HG03103 (cell line): ENCODE results near the gene SLF2.

Experiments used
- ATAC-seq: cut with Tn5 transposase; IDR thresholded peaks from one replicate; pipeline ENCODE4 v1.9.1; 2021; ENCODE audit warnings: low read depth; ENCODE audit not compliant: unreplicated experiment

SLF2 gene

DNA sequence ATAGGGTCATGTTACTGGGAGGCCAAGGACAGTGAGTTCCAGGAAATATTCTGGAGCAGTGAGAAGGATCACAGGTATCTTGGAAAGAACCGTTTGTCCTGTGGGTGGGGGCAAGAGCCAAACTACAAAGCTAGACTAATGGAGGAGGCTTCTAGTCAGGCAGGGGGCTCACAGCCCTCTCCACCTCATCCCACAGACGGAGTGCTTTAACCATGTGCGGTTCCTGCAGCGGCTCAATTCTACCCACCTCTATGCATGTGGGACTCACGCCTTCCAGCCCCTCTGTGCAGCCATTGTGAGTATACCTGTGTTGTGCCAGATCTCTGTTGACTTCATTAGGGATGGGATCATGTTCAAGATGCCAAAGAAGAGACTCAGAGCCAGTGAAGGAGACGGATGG lies 64.7 kb downstream of the SLF2 start:
- ATAC-seq = no peak

DNA sequence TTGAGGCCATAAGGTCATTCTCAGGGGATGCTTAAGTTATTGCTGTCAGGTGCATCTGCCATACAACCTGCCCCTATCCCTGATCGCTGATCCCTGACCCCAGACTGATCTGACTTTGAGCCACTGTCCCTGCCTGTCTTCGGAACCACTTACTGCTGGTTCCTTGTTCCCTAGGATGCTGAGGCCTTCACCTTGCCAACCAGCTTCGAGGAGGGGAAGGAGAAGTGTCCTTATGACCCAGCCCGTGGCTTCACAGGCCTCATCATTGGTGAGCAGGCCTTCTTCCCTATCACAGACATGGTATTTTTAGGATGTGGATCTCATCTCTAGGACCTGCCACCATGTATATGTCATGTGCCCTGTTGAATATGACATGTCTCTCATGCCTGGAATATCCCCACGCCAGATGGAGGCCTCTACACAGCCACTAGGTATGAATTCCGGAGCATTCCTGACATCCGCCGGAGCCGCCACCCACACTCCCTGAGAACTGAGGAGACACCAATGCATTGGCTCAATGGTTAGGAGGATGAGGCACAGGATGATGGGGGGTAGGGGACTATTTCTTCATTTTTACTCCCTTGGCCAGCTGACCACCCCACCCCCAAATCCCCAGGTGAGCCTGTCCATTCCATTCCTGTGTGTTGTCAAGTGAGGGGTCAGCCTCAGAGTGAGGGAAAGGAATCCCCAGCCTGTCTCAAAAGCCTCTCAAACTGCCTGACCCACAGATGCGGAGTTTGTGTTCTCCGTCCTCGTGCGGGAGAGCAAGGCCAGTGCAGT lies 65.5 kb downstream of the SLF2 start:
- no peak for ATAC-seq

DNA sequence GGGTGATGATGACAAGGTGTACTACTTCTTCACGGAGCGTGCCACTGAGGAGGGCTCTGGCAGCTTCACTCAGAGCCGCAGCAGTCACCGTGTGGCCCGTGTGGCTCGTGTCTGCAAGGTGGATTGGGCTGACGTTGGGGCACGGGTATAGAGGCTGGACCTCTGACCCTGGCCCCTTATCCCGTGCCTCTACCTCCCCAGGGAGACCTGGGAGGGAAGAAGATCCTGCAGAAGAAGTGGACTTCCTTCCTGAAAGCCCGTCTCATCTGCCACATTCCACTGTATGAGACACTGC lies 66.1 kb downstream of the SLF2 start:
- ATAC-seq = no peak

DNA sequence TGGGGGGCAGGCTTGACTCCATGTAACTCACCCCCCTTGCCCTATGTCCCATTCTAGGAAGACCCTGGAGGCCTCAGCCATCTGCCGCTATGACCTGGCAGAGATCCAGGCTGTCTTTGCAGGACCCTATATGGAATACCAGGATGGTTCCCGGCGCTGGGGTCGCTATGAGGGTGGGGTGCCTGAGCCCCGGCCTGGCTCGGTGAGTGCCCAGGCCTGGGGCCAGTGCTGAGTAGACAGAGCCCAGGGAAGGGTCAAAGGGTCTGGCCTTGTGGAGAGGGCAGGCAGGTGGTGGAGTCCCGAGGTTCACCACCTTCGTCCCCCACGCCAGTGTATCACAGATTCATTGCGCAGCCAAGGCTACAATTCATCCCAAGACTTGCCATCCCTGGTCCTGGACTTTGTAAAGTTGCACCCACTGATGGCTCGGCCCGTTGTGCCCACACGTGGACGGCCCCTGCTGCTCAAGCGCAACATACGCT lies 67.1 kb downstream of the SLF2 start:
- no peak for ATAC-seq

DNA sequence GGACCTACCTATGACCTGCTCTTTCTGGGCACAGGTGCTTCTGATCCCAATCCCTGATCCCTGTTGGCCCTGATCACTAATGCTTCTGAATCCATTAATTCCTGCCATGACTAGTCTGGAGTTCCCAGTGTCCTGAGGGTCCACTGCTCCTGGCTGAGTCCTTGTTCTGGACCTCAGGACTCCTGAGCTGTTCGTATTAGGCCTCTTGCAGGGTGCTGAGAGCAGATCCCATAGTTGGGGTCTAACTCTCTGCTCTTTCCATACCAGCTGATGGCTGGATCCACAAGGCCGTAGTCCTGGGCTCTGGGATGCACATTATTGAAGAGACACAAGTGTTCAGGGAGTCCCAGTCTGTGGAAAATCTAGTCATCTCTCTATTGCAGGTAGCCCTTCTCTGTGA lies 67.5 kb downstream of the SLF2 start:
- ATAC-seq = no peak

DNA sequence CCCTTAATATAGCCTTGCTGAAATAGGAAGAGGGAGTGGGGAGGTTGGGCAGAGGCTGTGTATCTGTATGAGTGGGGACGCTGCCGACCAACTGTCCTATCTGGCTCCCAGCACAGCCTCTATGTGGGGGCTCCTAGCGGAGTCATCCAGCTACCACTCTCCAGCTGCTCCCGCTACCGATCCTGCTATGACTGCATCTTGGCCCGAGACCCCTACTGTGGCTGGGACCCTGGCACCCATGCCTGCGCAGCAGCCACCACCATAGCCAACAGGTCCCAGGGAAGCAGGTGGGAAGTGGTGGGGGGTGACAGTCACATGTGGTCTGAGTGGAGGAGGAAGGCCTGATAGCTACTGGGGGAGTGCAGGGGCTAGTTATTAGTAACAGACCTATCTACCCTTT lies 67.9 kb downstream of the SLF2 start:
- no peak for ATAC-seq

DNA sequence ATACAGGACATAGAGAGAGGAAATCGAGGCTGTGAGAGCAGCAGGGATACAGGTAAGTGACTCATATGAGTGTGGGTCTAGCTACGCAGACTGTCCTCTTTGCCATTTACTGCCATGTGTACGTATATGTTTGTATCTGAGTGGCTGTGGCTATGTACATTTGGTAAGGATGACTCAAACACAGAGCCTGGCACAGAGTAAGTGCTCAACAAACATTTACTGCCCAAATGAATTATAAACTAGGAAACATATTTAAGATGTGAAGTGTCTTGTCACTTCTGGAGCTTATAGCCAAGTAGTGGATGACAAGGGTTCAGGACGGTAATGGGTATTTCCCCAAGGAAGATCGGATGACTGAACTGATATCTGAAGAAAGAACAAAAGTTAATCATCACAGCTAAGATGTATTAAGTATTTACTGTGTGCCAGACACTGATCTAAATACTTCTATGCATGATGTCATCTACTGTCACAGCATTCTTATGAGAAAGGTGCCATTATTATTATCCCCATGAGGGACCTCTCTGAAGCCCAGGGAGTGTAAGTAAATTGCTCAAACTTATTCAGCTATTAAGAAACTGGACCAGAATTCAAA lies 68.5 kb downstream of the SLF2 start:
- no peak for ATAC-seq

DNA sequence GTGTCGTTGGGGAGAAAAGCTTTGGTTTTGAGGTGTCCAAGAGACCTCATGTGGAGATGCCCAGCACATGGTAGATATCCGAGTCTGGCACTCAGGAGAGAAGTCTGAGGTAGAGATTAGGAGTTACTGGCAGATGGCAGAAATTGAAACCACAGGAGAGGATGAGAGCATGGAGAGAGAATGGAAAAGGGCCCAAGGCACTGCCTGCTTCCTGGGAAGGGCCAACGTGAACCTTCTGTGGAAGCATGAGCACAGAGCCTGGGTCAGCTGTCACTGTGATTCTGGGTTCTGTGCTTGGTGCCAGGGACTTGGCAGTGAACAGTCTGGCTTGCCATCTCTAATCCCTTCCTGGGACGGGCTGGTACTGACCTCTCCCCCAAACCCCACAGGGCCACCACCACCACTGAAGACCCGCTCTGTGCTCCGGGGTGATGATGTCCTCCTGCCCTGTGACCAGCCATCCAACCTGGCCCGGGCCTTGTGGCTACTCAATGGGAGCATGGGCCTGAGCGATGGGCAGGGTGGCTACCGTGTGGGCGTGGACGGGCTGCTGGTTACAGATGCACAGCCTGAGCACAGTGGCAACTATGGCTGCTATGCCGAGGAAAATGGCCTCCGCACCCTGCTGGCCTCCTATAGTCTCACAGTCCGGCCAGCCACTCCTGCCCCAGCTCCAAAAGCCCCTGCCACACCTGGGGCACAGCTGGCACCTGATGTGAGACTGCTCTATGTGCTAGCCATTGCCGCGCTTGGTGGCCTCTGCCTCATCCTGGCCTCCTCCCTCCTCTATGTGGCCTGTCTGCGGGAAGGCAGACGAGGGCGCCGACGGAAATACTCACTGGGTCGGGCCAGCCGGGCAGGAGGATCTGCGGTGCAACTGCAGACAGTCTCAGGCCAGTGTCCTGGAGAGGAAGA lies 70.4 kb downstream of the SLF2 start:
- no peak for ATAC-seq

DNA sequence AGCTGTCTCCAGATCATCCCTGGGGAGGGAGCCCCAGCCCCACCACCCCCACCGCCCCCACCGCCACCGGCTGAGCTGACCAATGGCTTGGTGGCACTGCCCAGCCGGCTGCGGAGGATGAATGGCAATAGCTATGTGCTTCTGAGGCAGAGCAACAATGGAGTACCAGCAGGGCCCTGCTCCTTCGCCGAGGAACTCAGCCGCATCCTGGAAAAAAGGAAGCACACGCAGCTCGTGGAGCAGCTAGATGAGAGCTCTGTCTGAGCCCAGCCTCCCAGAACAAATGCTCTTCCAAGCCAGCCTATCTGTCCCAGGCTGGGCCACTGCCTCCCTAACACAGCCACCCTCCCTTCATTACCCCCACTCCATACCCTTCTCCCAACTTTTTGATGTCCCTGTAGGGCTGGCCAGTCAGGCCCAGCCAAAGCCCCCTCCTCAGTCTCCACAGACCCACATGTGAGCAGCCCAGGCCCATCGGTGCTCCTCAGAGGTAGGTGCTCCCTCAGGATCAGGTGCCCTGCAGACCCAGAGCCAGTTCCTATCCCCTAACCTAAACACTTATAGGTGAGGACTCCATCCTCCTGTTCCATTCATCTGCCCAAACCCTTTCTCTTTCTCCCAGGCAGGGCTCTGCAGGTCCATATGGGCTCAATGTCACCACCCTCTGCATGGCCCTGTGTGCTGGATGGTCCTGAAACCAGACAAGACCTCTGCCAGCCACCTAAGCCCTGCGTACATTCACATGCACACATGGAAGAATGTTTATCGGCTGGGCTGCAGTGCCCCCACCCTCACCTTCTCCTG lies 71.3 kb downstream of the SLF2 start:
- no peak for ATAC-seq

DNA sequence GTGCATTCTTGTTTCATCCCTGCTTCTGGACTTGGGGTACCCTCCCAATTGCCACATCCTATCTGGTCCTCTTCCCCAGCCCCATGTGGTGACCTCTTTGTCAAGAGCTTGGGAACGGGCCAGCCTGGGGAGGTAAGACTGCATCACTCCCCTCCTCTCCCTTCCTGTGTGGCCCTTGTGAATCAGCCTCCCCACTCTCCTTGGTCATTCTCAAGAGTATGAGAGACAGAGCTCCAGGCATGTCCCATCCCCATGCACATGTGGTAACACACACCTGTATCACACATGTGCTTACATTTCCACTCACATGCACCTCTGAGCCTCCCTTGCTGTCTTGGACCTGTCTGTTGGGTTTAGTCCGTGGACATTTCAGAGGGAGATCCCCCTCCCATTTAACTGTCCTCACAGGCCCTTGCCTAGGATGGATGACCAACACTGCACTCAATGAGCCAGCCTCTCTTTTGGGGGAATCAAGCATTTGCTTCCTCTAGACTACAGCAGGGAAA lies 72.0 kb downstream of the SLF2 start:
- ATAC-seq = no peak

DNA sequence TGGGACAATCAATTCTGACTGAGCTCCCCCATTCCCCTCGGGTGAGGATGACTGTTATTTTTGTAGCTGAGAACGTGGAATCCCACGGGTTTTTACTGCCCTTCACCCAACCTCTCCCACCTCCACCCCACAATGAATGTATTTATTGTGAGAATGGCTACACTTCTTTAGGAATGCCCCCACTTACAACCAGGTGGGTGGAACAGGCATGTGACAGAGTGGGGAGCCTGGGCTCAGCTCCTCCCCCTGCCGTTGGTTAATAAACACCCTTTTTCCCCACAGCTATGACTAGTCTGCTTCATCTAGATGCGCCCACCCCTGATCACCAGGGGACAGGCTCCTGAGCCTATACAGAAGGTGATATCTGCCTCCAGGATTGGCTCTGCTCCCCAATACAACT lies 72.6 kb downstream of the SLF2 start:
- no peak for ATAC-seq

DNA sequence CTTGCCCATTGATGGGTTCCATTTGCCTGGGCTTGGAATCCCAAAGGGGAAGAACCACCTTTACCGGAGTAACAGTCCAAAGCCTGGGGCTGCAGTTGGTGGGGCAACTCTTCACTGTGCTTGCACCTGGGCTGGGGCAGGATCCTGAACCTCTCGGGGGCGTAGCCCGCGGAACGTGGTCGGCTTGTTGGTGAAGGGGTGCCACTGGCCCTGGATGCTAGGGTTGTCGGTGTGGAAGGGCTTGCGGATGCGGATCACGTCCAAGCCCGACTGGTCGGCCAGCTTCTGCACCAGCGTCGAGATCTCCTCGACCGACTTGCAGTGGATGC lies 73.8 kb downstream of the SLF2 start:
- no peak for ATAC-seq

DNA sequence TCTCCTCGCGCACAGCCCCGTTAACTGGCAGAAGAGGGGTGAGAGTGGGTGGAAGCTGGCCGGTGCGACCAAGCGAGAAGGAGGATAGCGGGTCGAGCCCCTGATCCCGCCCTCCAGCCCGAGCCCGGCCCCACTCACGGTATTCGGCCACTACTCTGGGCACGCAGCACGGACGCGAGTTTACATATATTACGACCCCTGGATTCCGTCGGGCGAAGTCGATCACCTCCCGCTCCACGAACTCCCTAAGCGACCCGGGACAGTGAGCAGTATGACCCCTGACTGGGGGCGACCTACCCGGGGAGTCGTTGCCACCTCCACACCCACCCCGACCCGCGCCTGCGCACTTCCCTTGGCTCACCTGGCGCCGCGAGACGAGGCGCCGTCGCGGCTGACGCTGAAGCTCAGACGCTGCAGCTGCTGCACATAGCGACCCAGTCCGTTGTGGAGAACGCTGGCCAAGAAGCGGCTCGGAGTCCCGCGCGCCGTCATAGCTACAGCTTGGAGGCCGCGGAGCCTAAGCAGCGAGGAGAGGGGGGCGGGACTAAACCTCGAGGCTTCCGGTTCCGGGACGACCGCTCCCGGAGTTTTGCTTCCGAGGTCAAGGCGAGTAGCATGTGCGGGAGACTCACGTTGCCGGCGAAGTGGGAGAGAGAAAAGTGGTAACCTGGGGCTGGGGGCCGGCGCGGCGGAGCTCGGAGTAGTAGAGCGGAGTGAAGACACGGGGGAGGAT lies 74.4 kb downstream of the SLF2 start, which contains the start of the genes MRPL43 and TWNK:
Gene MRPL43 (minus strand): TSS at position 546 of the 733 bp plus-strand sequence. CDS start 54 bp downstream, at position 492.
Gene TWNK (plus strand): TSS at position 592 of the 733 bp plus-strand sequence. CDS start 668 bp downstream, outside the sequence.
- ATAC-seq = peak; percentile 84

DNA sequence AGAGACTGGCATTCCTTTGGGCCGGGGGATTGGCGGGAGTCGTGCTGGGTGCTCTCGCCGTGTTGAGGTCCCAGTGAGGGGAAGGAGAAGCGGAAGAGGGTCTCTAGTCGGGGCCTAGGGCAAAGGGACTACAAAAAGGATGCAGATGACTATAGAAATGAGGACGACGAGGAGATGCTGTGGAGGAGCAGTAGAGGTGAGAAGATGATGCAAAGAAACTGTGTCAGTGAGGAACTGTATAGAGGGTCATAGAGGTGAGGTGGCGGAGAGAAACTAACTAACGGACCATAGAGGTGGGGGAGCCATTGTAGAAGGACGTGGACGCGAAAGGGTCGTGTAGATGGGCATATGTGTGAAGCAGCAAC lies 74.9 kb downstream of the SLF2 start:
- ATAC-seq = peak; percentile 18

DNA sequence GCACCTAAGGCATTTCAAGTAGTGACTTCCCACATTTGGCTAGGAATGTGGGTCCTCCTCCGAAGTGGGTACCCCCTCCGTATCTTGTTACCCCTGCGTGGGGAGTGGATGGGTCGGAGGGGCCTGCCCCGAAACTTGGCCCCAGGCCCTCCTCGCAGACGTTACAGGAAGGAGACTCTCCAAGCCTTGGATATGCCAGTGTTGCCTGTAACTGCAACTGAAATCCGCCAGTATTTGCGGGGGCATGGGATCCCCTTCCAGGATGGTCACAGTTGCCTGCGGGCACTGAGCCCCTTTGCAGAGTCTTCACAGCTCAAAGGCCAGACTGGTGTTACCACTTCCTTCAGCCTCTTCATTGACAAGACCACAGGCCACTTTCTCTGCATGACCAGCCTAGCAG lies 75.4 kb downstream of the SLF2 start:
- no peak for ATAC-seq

DNA sequence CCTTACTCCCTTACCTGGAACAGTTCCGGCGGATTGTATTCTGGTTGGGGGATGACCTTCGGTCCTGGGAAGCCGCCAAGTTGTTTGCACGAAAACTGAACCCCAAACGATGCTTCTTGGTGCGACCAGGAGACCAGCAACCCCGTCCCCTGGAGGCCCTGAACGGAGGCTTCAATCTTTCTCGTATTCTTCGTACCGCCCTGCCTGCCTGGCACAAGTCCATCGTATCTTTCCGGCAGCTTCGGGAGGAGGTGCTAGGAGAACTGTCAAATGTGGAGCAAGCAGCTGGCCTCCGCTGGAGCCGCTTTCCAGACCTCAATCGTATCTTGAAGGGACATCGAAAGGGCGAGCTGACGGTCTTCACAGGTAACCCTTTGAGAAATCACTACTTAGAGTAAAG lies 76.3 kb downstream of the SLF2 start:
- ATAC-seq = no peak

DNA sequence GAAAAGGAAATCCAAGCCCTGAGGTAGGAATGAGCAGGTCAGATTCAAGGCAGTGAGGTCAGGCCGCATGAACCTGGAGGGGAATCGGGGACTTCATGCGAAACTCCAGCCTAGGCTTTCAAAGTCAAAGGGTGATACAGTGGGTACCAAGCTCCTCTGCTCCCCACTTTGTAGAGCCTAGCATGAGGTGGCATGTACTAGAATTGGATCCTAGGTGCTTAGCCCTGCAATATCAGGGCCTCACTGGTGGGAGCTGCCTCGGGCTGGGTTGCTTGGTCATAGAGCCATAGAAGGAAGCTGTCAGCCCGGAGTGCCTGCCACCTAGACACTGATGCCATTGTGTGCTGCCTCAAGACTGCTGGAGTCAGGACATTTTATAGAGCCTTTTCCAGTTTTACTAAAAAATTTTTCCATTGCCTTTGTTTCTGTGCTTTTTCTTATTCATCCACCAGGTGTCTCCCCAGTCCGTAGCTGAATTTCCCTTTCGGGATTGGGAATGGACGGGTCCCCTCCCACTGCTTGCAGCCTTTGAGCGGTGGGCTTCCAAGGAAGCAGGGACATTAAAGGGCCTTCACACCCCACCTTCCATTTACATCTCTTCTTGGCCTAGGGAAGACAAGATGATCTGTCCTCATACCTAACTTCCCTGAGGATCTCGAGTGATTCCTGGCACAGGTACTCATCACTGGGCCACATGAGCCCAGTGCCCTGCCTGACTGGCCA lies 81.4 kb downstream of the SLF2 start:
- ATAC-seq = no peak

DNA sequence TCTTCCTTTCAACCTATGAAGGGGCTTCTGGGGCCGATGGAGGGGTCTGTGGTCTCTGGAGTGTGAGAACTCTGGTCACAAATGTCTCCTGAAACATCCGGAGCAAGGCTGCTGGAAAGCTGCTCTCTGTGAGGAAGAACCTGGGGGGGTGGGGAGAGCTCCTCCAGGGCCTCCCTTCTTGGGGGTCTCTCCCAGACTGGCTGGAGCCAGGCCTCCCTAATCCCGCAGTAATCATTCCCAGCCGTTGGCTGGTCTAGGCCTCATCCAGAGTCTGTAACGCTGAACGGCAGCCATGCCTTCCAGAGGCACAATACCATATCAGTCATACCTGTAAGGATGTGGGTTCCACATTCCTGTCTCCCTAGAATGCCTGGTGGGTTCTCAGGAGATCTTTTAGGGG lies 82.4 kb downstream of the SLF2 start:
- ATAC-seq = no peak

DNA sequence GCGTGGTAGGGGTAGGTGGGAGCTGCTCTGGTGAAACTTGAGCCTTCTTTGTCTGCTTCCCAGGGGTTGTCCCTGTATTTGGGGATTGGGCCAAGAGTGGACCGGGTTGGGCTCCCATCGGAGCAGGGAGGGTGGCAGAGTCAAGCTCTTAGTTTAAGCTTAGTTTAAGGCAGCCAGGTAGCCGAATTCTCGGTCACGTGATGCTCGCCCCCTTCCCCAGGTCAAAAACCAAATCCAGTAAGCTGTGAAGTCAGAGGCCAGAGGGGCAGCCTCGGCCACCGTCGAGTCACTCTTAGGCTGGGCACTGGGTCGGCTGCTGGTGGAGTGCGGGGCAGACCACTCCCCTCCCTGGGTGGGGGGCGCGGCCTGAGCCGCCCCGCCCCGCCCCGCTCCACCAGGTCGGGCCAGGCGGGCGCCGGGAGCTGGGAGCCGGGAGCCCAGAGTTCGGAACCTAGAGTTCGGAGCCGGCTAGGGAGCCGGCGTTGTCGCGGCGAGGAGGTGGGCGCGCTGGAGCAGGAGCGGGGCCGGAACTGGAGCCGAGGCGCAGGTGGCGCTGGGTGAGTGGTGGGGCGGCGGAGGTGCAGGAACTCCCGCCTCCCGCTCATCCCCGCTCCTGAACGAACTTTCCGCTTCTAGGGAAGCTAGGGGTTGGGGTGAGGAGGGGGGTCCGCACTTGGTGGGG lies 84.1 kb downstream of the SLF2 start:
- no peak for ATAC-seq
